Colonic mucosa (tissue), 4 donors: ENCODE measurements around the gene TBCK. TPM values are rescaled to one million over a fixed set of nuclear protein-coding genes. Genes with fewer than 3 reads are reported as not detected.

ENCODE experiments used
- DNase-seq: peaks from one replicate; pipeline ENCODE4 v3.0.0-alpha.2; 2020
- H3K27ac ChIP-seq: fragments of 200-600 bp; one replicate; pipeline ENCODE4 v1.8.0; 2021
- H3K27me3 ChIP-seq: fragments of 200-600 bp; one replicate; pipeline ENCODE4 v1.8.0; 2021
- H3K36me3 ChIP-seq: fragments of 200-600 bp; one replicate; pipeline ENCODE4 v1.8.0; 2021
- H3K4me1 ChIP-seq: fragments of 200-600 bp; one replicate; pipeline ENCODE4 v1.8.0; 2021; ENCODE audit warnings: mild to moderate bottlenecking
- H3K4me3 ChIP-seq: fragments of 200-600 bp; one replicate; pipeline ENCODE4 v1.8.0; 2021
- H3K9ac ChIP-seq, 2 donors: one replicate each; pipeline ENCODE4 v1.7.0; 2013; ENCODE audit warnings: control low read depth in 2 of 2, low read depth in 2 of 2, low read length in 2 of 2
- H3K9me3 ChIP-seq: fragments of 200-600 bp; one replicate; pipeline ENCODE4 v1.8.0; 2021
- CTCF ChIP-seq: fragments of 200-600 bp; IDR thresholded peaks from one replicate; pipeline ENCODE4 v1.8.0; 2022; ENCODE audit warnings: antibody characterized with exemption, mild to moderate bottlenecking
- intact Hi-C: fragments of 100-400 bp; cut with DNase I; formaldehyde crosslinking; loops from one replicate; pipeline ENCODE4 v1.14.1; 2022
- total RNA-seq, 2 donors: library from RNA; stranded (reverse); fragmentation: NEBNext Ultra II Directional in 1 of 2; extraction: Animal tissue kit (Norgen Biotek cat#: 25700) in 1 of 2; gene quantifications; one replicate each; pipeline ENCODE4 v1.2.1, GENCODE V29; 2021
- donor health status: healthy.
- donor health status: DM: no; HTN: no; CAD: no.
- donor health status: DM: no; HTN: no; CAD: no.

The TBCK gene
- total RNA-seq, 2 donors from 2014 or later = 27.4 to 33.9 TPM

GRCh38 chr4:106306561-106306960 is 9.4 kb downstream of the TBCK start:
- no peak overlapping the region for H3K27ac ChIP-seq
- H3K9ac ChIP-seq = no peak overlapping the region
- H3K36me3 ChIP-seq = no peaks in the 10 kb centered on the region
- no peak for TF ChIP-seq CTCF
- intact Hi-C loops = no loop called here
- no peak overlapping the region for H3K4me3 ChIP-seq
- no peaks in the 10 kb centered on the region for H3K9me3 ChIP-seq
- no peaks in the 10 kb centered on the region for H3K27me3 ChIP-seq
- no peak for DNase-seq
- H3K4me1 ChIP-seq = no peaks in the 10 kb centered on the region

- Histone ChIP-seq H3K27me3 (no peaks in the 10 kb centered on the region), H3K4me1 (no peaks in the 10 kb centered on the region), H3K27ac (no peak overlapping the region), H3K9ac (no peak overlapping the region), H3K9me3 (no peaks in the 10 kb centered on the region), H3K36me3 (no peaks in the 10 kb centered on the region), H3K4me3 (no peak overlapping the region)
- TF ChIP-seq CTCF = no peak
- no peak for DNase-seq
- intact Hi-C loops = no loop called here
Observed at GRCh38 chr4:106305435-106306055, 10.5 kb downstream of the TBCK start.

- intact Hi-C loops = no loop called here
- no peak overlapping the region for H3K27ac ChIP-seq
- no peaks in the 10 kb centered on the region for H3K4me1 ChIP-seq
Observed at GRCh38 chr4:106304632-106305031, 11.4 kb downstream of the TBCK start.

GRCh38 chr4:106303548-106304281 is 12.3 kb downstream of the TBCK start:
- Histone ChIP-seq H3K27me3 (no peaks in the 10 kb centered on the region), H3K4me3 (no peak overlapping the region), H3K9ac (no peak overlapping the region), H3K9me3 (no peaks in the 10 kb centered on the region), H3K4me1 (no peaks in the 10 kb centered on the region), H3K36me3 (no peaks in the 10 kb centered on the region), H3K27ac (no peak overlapping the region)
- TF ChIP-seq CTCF = no peak
- intact Hi-C loops = no loop called here
- DNase-seq = no peak

More at GRCh38 chr4:106304632-106305031, 11.4 kb downstream of the TBCK start:
- no peaks in the 10 kb centered on the region for H3K27me3 ChIP-seq
- no peak for DNase-seq
- no peak for TF ChIP-seq CTCF
- no peaks in the 10 kb centered on the region for H3K36me3 ChIP-seq
- H3K9ac ChIP-seq = no peak overlapping the region
- H3K9me3 ChIP-seq = no peaks in the 10 kb centered on the region
- no peak overlapping the region for H3K4me3 ChIP-seq

- Histone ChIP-seq H3K9ac (no peak overlapping the region), H3K27ac (no peak overlapping the region), H3K36me3 (no peaks in the 10 kb centered on the region), H3K4me1 (no peaks in the 10 kb centered on the region), H3K27me3 (no peaks in the 10 kb centered on the region), H3K4me3 (no peak overlapping the region), H3K9me3 (no peaks in the 10 kb centered on the region)
- TF ChIP-seq CTCF = no peak
- DNase-seq = no peak
- intact Hi-C loops = no loop called here
Observed at GRCh38 chr4:106302062-106302438, 14.0 kb downstream of the TBCK start.
